GM23248 (cell line): ENCODE results near the gene TXNDC8.

Source experiments
- EZH2 ChIP-seq: fragments of 200-600 bp; sonication (generic); IDR thresholded peaks from 2 replicates; pipeline ENCODE4 v1.6.1; 2018; ENCODE audit warnings: antibody characterized with exemption, mild to moderate bottlenecking; ENCODE audit not compliant: insufficient read depth, poor library complexity, severe bottlenecking
- EZH2phosphoT487 ChIP-seq: fragments of 200-600 bp; sonication (generic); IDR thresholded peaks from 2 replicates; pipeline ENCODE4 v1.6.1; 2018; ENCODE audit warnings: antibody characterized with exemption, moderate library complexity, mild to moderate bottlenecking, low read depth; ENCODE audit not compliant: insufficient read depth

GRCh38 chr9:110336363-110336762, 1.3 kb downstream of the TXNDC8 start:
- TF ChIP-seq EZH2phosphoT487 (no peak), EZH2 (no peak)
